Stimulated activated CD8-positive, alpha-beta memory T cell treated with anti-CD3 and anti-CD28 coated beads, Interleukin-4, amount 100 ng/mL, for 24 hours (primary cell): ENCODE measurements around the gene ARMC3.
A peak's percentile ranks its signal among the peaks of the same experiment; 100 is the strongest.
"Not testable (repeated sequence)": the region's sequence is repeated elsewhere in the genome, so short reads cannot be mapped to it uniquely, and the experiment has no call there.

Source experiments
- DNase-seq: peaks from one replicate; pipeline ENCODE4 v3.0.0-alpha.2; 2020; ENCODE audit warnings: low read depth

The ARMC3 gene

GRCh38 chr10:22927661-22928403, at the start of gene ARMC3:
Gene ARMC3, plus strand, starts transcription at chr10:22928053. Its CDS starts 3,944 bp downstream, at chr10:22931997.
- DNase-seq: peak; percentile 61

- no peak for DNase-seq
These were observed 36.1 kb upstream of the ARMC3 start for GRCh38 chr10:22891797-22892196.

- DNase-seq: no peak
These were observed 34.1 kb upstream of the ARMC3 start for GRCh38 chr10:22893781-22894180.

- DNase-seq: no peak
These were observed 33.1 kb upstream of the ARMC3 start for GRCh38 chr10:22894714-22895113.

GRCh38 chr10:22895252-22895651, 32.6 kb upstream of the ARMC3 start:
- no peak for DNase-seq

GRCh38 chr10:22897371-22897770, 30.5 kb upstream of the ARMC3 start:
- no peak for DNase-seq

GRCh38 chr10:22899307-22899706, 28.5 kb upstream of the ARMC3 start:
- no peak for DNase-seq

- DNase-seq: no peak
These were observed 28.1 kb upstream of the ARMC3 start for GRCh38 chr10:22899775-22900174.

GRCh38 chr10:22900841-22901601, 26.8 kb upstream of the ARMC3 start:
- no peak for DNase-seq

GRCh38 chr10:22902147-22902546, 25.7 kb upstream of the ARMC3 start:
- not testable (repeated sequence) for DNase-seq

- DNase-seq: no peak
These were observed 24.2 kb upstream of the ARMC3 start for GRCh38 chr10:22903694-22904093.

- DNase-seq: no peak
These were observed 21.1 kb upstream of the ARMC3 start for GRCh38 chr10:22906767-22907166.

GRCh38 chr10:22908837-22909236, 19.0 kb upstream of the ARMC3 start:
- DNase-seq: no peak

GRCh38 chr10:22909673-22910072, 18.2 kb upstream of the ARMC3 start:
- DNase-seq: not testable (repeated sequence)

- DNase-seq: no peak
These were observed 16.8 kb upstream of the ARMC3 start for GRCh38 chr10:22911067-22911466.

GRCh38 chr10:22911889-22912762, 15.7 kb upstream of the ARMC3 start:
- no peak for DNase-seq

- no peak for DNase-seq
These were observed 15.0 kb upstream of the ARMC3 start for GRCh38 chr10:22912763-22913384.

GRCh38 chr10:22913474-22914092, 14.3 kb upstream of the ARMC3 start:
- no peak for DNase-seq

GRCh38 chr10:22915314-22915713, 12.5 kb upstream of the ARMC3 start:
- DNase-seq: no peak

GRCh38 chr10:22925088-22925487, 2.8 kb upstream of the ARMC3 start:
- DNase-seq: no peak

- no peak for DNase-seq
These were observed 687 bp upstream of the ARMC3 start for GRCh38 chr10:22927166-22927565.

- not testable (repeated sequence) for DNase-seq
These were observed 1.2 kb downstream of the ARMC3 start for GRCh38 chr10:22929053-22929452.
